DND-41 (cell line): ENCODE data around the gene SNX22.

Experiments used
- EZH2 ChIP-seq: IDR thresholded peaks from 3 replicates; pipeline ENCODE4 v1.6.1; 2012; ENCODE audit warnings: borderline replicate concordance, low read depth, mild to moderate bottlenecking, moderate library complexity, low read length, inconsistent platforms; ENCODE audit not compliant: severe bottlenecking
- TF ChIP-seq, protein P1 (sequence below): IDR thresholded peaks from 2 replicates; pipeline ENCODE4 v1.5.1; 2012; ENCODE audit warnings: borderline replicate concordance, low read length, moderate library complexity, mild to moderate bottlenecking; ENCODE audit not compliant: poor library complexity, severe bottlenecking; ENCODE audit errors: extremely low read depth

DNA sequence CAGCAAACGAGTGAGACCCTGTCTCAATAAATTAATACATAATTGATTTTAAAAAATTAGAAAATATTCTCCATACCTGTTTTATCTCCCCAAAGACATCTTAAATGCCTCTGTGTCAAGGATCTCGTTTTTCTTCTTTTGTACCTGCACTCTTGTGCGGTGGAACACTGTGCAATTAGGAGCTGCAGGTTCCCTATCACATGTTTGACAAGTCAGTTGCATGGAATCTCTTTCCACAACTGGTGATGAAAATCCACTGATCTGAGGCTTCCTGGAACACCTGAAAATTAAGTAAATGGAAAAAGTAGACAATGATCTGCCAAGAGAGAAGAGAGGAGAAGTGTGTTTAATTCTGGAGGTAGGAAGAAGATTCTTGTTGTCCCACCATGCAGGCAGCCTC is 3.0 kb upstream of the SNX22 start:
- TF ChIP-seq, protein P1, sequence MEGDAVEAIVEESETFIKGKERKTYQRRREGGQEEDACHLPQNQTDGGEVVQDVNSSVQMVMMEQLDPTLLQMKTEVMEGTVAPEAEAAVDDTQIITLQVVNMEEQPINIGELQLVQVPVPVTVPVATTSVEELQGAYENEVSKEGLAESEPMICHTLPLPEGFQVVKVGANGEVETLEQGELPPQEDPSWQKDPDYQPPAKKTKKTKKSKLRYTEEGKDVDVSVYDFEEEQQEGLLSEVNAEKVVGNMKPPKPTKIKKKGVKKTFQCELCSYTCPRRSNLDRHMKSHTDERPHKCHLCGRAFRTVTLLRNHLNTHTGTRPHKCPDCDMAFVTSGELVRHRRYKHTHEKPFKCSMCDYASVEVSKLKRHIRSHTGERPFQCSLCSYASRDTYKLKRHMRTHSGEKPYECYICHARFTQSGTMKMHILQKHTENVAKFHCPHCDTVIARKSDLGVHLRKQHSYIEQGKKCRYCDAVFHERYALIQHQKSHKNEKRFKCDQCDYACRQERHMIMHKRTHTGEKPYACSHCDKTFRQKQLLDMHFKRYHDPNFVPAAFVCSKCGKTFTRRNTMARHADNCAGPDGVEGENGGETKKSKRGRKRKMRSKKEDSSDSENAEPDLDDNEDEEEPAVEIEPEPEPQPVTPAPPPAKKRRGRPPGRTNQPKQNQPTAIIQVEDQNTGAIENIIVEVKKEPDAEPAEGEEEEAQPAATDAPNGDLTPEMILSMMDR = no peak
- no peak for TF ChIP-seq EZH2
